Motor neuron (in vitro differentiated cells): Measurements from ENCODE around the gene OLFM2. TPM values are rescaled to one million over a fixed set of nuclear protein-coding genes. Genes with fewer than 3 reads are reported as not detected.

Experiments used
- total RNA-seq, 8 experiments: library from RNA; unstranded; fragments of 300-600 nt; gene quantifications; 2 replicates each; pipeline versions ENCODE4 v1.2.3 to v1.2.4, GENCODE V29; 2022

OLFM2 gene
- total RNA-seq, 8 experiments from 2014 or later = 2.1 to 53.1 (median 32.9) TPM

Other genes starting within 250 kb of the OLFM2 start
- gene ZNF846, start 167.8 kb downstream of the OLFM2 start, total RNA-seq = 10 to 100 TPM in 2 of 8 experiments, 1 to 10 TPM in 6; 5.1 to 15.0 (median 7.6) TPM
- gene FBXL12, start 117.4 kb downstream of the OLFM2 start, total RNA-seq = 10 to 100 TPM; 20.3 to 32.9 (median 26.1) TPM
- 100 to 1,000 TPM; 365 to 691 (median 447) TPM for gene UBL5, start 108.6 kb downstream of the OLFM2 start, total RNA-seq
- gene PIN1, start 101.2 kb downstream of the OLFM2 start, total RNA-seq = 100 to 1,000 TPM in 5 of 8 experiments, 10 to 100 TPM in 3; 95.1 to 185 (median 123) TPM
- gene COL5A3, start 74.0 kb upstream of the OLFM2 start, total RNA-seq = 1 to 10 TPM in 1 of 8 experiments, under 1 TPM in 5, not detected in 2; 0.07 to 5.3 (median 0.19) TPM
- gene RDH8, start 77.0 kb upstream of the OLFM2 start, total RNA-seq = 1 to 10 TPM in 1 of 8 experiments, under 1 TPM in 2, not detected in 5; 0.37 to 2.2 (median 0.97) TPM
- gene SHFL, start 149.8 kb upstream of the OLFM2 start, total RNA-seq = 10 to 100 TPM in 4 of 8 experiments, 1 to 10 TPM in 4; 2.2 to 29.4 (median 12.0) TPM
- 1 to 10 TPM in 2 of 8 experiments, under 1 TPM in 6; 0.11 to 1.2 (median 0.35) TPM for gene ANGPTL6, start 166.2 kb upstream of the OLFM2 start, total RNA-seq
- 10 to 100 TPM; 27.2 to 92.1 (median 47.3) TPM for gene PPAN, start 169.8 kb upstream of the OLFM2 start, total RNA-seq
- gene P2RY11, start 175.2 kb upstream of the OLFM2 start, total RNA-seq = 10 to 100 TPM in 3 of 8 experiments, 1 to 10 TPM in 5; 2.1 to 12.2 (median 4.9) TPM
- 100 to 1,000 TPM; 180 to 352 (median 242) TPM for gene EIF3G, start 183.4 kb upstream of the OLFM2 start, total RNA-seq